ENCODE results near the gene MEPE.

The MEPE gene, protein sequence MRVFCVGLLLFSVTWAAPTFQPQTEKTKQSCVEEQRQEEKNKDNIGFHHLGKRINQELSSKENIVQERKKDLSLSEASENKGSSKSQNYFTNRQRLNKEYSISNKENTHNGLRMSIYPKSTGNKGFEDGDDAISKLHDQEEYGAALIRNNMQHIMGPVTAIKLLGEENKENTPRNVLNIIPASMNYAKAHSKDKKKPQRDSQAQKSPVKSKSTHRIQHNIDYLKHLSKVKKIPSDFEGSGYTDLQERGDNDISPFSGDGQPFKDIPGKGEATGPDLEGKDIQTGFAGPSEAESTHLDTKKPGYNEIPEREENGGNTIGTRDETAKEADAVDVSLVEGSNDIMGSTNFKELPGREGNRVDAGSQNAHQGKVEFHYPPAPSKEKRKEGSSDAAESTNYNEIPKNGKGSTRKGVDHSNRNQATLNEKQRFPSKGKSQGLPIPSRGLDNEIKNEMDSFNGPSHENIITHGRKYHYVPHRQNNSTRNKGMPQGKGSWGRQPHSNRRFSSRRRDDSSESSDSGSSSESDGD

DNA sequence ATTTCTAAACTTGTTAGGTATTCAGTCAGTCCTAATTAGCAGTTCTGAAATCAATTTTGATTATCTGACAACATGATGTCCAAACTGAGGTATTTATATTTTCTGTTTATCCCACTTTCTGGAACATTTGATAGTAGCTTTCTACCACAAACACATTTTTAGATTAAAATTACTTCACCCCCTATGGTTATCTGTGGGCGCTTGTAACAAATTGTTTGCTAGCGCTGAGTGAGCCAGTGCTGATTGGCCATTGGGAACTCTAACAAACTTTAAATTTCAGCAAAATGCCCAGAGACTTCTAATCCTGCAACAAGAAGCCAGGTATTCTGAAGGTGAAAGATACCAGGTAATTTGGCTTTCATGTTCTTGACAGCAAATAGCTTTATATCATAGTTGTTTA is at the start of gene MEPE:
MEPE (plus strand) TSS at position 301 of the 400 bp plus-strand sequence. CDS start 1,746 bp downstream, outside the sequence.
- no peak for DNase-seq (ENCODE audit: low read depth)

DNA sequence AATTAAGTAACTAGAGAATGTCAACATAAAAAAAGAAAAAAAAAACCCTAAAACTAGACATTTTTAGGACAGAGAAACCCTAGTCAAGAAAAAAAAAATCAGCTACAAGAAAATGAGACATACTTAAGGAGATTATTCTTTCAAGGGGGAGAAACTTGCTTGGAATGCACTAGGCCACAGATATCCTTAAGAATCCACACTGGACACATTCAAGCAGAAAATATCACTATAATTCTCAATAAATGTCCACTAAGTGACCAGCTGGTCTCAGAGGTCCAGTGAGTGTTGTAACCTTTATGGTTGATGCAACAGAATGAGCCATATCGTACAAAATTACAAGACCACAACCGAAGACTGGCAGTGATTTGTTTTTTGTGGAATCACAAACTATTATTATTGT is 49.0 kb upstream of the MEPE start:
- no peak for DNase-seq (ENCODE audit: low read depth)

DNA sequence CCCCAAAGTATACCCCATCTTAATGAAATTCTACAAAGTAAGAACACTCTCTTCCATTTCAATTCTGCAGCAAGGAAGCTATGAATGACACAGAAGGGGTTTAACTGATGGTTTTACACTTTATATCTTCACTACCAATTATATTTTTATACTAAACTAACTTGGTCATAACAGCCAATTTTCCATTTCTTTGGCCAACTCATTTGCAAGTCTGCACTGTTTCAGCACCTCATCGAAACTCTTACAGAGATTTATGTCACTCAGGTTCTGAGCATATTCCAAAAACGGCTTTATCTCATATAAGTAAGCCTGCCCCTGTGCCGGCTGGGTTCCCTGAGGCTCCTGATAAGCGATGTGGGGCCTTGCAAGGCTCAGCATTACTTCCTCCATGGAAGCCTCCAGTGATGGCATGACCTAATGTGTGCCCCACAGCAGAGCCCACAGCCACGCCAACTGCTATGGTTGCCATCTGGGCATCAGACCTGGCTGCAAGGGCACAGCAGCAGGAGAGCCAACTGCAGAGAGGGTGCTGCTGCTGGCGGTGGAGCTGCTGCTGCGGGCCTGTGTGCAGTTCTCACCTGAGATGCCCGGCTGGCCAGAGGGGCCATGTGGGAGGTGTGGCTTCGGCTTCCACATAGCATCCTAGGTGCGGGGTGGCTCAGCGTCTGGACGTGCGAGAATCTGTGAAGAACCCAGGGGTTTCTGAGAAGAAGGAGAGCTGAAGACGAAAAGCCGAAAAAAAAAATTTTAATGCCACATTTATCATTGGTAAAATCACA is 46.8 kb upstream of the MEPE start:
- DNase-seq (ENCODE audit: low read depth), result no peak

DNA sequence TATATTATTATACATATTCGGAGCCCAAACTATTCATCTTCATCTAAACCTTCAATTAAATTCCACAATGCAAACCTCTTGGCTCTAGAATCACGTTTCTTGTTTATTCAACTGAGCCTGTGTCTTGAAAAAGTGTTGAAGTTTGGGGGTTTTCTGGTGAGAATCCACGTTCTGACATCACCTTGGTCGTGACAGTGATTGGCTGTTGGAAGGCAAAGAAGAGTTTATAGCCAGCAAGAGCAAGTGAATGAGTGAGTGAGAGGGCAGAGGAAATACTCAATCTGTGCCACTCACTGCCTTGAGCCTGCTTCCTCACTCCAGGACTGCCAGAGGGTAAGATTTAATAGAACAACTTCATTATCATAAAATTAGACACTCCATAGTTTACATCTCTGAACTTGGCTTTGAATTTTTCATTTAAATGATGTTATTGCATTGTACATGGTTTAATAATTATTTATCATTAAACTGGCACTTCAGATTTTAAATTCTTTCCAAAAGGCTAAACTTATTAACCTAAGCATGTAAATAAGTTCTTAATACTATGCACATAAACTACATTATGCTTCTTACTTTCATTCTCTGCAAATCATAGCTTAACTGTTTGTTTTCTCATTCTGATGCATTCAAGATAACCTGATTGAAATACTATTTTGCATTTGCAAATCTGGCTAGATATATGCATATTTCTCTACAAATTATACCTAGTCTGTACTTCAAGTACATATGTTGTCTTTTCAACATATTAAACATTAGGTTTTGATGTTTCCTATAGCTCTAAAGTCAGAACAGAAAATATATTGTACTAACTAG is 33.3 kb upstream of the MEPE start, which contains the start of gene IBSP:
IBSP (plus strand) TSS at position 254 of the 813 bp plus-strand sequence. CDS start 2,808 bp downstream, outside the sequence.
- no peak for DNase-seq (ENCODE audit: low read depth)

DNA sequence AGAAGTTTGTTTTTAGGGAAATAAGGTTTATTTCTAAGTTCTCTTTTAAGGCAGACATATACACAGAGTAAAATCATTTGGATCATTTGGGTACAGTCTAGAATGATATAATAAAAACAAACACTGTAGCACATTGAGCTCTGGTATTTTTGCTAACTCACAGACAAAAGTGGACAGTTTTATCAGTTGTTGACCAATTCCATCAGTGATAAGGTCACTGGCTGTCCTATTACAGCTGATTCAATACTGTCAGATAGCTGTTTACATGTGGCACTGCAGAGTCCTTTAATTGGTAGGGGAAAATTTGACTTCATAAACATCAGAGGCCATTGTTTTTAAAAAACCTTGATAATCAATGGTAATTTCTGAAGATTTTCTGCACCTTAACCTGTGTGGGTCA is 29.9 kb upstream of the MEPE start:
- DNase-seq (ENCODE audit: low read depth), result no peak

DNA sequence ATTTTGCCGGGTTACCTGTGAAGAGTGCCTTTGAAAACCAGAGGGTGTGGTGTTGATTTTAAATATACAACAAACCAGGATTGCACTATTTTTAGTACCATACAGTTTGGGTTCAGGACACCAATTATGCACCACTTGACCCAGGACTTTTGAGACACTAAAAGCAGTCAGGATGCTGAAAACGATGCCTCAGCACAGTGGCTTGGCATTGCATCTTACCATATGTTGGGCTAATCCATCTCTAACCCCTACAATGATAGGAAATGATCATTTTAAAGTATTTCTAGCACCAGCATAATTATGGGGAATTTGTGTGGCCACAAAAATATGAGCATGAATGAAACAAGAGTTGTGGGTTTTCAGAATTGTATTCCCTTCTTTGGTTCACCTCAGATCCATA is 29.3 kb upstream of the MEPE start:
- DNase-seq (ENCODE audit: low read depth), result no peak

DNA sequence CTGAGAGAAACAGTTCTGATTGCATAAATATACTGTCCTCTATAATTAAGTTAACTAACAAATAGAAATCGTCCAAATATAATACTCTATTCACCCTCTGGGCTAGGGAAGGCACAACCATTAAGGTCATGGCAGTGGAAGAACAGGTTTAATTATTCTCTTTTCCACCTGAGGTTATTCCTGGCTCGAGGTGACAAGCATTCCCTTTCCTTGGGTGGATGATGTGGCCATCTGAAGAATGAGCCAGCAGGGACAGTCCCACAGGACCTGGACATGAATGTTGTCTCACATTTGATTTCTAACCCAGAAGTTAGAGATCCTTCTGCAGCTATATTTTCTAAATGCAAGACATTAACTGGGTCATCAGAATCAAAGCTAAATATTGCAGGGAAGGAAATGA is 27.9 kb upstream of the MEPE start:
- DNase-seq (ENCODE audit: low read depth), result no peak

DNA sequence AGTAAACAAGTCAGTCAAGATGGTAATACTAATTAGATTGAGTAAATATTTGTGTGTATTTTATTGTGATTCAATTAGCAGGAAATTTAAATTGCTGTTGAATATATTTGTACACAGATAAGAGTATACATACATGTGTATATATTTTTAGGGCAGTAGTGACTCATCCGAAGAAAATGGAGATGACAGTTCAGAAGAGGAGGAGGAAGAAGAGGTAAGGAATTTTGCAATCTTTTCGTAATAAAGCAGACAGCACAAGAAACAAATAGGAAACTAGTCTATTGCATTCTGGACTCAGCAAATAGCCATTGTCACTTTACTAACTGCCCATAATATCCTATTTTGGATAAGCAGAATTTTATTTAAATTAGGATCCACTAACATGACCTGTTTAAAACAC is 26.8 kb upstream of the MEPE start:
- no peak for DNase-seq (ENCODE audit: low read depth)

DNA sequence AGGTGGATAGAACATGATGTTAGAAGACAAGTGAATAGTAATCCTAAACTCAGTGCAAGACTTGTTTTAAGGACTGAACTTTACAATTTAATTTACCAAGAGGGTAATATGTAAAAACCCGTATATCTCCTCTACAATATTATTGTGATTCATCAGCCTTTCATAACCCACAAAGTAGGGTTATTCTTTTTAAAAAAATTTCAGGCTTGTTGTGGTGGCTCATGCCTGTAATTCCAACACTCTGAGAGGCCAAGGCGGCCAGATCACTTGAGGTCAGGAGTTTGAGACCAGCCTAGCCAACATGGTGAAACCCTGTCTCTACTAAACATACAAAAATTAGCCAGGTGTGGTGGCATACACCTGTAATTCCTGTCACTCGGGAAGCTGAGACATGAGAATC is 26.2 kb upstream of the MEPE start:
- no peak for DNase-seq (ENCODE audit: low read depth)

DNA sequence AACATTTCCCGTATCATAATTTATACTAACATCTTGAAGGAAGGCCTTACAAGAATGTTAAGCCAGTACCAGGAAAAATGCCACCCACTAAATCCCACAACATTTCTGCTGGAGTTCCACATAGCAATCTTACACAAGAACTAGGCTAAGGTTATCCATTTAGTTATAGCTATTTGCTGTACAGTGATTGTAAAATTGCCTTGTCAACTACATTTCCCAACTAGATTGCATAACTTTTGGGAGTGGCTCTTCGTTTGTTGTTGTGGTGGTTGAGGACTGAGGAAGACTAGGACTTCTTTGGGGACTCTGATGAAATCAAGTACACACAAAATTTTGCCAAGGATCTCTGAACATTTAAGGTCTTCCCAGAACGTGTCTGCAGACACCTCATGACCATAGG is 25.4 kb upstream of the MEPE start:
- no peak for DNase-seq (ENCODE audit: low read depth)

DNA sequence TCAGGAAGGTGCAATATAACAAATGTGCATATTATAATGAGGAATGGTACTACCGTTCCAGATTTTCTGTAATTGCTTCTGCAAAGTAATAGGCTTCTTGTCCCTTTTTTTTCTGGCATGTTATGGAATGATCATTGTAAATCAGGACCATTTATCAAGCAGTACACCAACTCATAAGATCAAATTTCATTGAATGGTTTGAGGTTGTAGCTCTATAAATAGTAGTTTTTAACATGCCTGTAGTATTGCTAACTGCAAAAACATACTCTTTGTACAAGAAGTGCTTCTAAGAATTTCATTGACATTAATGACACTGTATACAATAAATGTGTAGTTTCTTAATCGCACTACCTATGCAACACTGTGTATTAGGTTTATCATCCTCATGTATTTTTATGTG is 20.8 kb upstream of the MEPE start:
- DNase-seq (ENCODE audit: low read depth), result no peak

DNA sequence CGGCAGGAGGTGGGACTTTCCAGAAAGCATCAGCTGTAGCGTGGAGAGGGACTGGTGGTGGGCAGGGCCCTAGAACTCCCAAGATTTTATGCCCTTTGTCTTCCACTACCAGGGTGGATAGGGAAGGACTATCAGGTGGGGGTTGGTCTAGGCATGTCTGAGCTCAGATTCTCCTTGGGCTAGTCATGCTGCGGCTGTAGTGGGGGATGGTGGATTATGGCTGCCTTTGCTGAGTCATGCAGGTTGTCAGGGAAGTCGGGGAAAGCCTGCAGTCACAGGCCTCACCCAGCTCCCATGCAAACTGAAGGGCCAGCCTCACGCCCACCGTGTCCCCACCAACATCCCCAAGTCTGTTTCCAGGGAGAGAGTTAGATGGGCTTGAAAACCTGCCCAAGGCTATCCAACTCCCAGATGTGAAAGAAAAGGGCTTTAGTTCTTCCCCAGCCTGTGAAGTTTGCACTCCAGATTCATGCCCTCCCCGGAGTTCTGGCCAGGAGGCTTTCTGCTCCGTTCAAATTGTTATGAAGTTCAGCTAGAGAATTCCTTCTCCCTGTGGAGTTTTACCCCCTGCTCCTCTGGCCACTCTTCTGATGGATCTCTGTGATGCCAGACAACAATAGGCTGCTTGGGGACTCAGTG is 13.4 kb upstream of the MEPE start:
- no peak for DNase-seq (ENCODE audit: low read depth)

DNA sequence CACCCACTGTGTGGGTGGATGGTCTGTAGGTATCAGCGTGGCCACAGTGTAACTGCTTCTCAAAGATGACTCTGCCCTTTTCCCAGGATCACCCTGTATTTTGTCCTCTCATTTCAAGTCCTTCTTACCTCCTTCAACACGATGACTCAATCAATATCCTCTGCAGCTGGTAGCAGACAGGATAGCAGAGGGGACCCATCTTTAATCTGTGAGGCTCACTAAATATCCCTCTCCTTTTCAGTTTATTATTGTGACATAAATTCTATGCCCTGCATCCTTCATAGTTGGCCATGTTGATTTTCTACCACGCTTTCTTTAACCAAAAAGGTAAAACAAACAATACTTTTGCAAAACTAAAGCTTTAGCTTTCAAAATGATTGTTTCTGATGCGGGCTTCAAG is 9.6 kb upstream of the MEPE start:
- DNase-seq (ENCODE audit: low read depth), result no peak

DNA sequence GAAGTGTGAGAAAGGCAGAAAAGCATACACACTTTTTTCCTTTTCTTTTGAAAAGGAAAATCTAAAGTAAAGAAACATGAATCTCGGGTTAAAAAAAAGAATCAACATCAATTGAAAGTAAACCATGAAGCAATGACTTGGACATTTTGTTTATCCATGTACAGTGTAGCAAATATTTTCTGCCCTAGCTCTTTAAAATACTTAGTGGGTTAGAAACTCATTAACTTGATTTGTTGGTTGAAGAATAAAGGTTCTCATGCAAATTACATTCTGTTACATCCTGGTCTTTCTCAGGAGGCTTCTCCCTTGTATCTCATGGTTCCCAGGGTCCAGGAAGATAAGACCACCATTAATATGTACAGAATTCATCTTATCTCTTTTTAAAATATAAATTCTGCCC is 9.0 kb upstream of the MEPE start:
- DNase-seq (ENCODE audit: low read depth), result no peak

DNA sequence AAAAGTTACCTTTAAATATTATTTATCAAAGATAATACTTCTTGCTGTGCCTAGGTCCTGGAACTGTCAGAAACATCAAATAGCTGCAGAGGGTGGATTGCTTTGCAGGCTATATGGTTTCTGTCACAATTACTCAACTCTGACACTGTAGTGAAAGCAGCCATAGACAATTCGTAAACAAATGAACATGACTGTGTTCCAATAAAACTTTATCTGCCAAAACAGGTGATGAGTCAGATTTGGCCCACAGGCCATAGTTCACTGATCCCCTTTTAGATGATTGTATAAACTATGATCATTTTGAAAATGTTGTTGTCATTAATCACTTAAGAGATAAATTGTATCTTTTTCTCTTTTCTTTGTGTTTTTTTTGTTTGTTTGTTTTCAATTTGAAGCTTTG is 8.4 kb upstream of the MEPE start:
- no peak for DNase-seq (ENCODE audit: low read depth)

DNA sequence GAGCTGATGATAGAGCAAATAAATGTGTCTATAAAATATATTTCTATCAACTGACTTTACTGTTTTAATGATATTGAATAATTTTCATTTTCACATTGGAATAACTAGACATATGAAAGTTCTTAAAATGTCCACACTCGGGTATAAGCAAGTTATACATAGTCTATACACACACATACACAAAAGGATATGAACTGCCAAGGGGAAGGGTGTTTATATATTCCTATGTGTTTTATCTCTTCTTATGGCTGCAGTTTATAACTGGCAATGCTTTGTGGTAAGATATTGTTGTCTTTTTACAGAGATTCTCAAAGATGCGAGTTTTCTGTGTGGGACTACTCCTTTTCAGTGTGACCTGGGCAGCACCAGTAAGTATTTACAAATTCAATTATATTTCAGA is 1.6 kb downstream of the MEPE start:
- DNase-seq (ENCODE audit: low read depth), result no peak

DNA sequence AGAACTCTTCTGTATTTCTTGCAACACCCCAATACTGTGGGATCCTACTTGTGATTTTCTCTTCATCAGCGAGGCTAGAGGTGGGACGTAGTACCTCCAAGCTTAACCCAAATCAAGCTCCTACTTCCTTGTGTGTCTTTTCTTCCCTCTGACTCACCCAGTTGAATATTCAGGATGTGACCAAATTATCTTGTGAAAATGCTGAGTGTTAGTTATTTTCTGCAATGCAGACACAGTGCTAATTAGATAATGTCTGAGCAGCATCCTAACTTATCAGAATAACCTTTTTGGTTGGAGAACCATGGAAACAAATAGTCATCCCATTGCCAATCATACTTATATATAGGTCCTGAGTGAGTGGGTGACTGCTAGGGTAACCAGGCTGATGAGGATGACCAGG is 2.4 kb downstream of the MEPE start:
- DNase-seq (ENCODE audit: low read depth), result no peak

DNA sequence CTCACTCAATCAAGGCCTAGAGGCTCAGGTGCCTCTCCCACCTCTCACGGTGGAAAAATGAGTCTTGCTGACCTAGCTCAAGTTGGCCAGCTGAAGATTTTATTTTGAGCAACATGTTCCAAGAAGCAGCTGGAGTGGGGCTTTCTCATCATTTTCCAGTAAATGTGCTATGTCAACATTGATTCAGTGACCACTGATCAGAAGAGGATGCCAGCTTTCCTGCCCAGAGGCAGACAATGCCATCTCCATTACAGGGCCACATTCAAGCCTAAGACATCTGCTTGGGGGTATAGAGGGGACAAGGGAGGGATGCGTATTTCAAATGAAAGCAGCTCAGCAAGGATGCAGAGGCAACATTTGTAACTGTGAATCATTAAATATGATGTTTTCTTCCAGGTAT is 3.0 kb downstream of the MEPE start:
- DNase-seq (ENCODE audit: low read depth), result no peak

DNA sequence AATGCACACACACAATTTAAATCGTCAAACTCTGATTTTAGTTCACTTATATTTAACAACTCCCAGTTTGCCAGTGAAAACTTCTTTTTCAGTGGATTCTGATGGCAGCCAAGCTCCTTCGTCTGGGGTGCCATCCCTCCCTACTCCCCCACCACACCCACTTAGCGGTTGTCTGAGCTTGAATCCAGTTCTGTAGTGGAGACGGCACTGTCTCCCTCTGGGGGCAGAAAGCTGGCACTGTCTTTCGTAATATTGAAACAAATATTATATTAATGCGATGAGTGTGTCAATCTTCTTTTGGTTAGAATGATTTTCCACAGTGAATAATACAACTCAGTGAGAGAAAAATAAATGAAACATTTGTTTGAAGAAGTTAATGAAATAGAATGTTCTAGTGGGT is 5.4 kb downstream of the MEPE start:
- no peak for DNase-seq (ENCODE audit: low read depth)

DNA sequence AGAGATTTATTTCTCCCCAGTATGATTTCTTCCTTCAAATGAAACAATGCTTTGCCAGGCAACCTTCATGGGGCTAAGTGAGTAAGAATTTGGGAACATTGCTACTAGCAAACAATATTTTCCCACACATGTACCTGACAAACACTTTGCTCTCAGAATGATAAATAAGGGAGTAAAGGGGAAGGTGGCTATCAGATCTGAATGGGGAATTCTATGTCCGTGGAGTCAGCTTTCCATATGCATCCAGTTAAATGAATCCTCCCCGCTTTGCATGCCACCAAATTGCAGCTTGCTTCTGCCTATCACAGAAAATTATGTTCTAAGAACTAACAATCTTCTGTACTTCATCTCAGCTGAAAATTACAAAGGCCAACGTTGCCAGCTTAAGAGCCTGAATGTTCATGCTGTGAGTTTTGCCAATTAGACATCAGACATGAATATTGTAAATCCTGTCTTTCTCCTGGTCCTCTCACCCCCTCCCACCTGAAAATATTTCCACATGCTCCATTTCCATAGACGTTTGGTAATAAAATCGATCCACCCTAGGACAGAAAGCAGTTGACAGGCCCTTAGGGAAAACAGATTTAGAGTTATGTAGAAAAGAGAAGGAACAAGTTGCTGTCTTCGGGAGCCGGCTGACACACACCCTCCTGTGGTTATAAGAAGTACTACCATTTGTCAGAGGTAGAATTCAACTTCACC is 6.3 kb downstream of the MEPE start:
- DNase-seq (ENCODE audit: low read depth), result no peak

DNA sequence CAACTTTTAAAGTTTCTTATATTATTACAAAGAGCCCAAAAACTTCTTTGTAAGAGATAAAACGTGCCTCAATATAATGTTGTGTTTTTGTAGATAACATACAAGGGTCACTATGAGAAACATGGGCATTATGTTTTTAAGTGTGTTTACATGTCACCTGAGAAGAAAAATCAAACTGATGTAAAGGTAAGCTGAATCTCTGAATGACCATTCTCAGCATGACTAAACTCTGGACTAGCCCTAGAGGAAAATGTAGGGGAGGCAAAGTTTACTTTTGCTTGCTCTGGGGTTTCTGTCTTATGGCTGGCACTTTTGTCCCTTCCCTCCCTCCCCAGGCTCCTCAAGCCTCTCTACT is 6.8 kb downstream of the MEPE start:
- DNase-seq (ENCODE audit: low read depth), result no peak

Data from stimulated activated CD8-positive, alpha-beta memory T cell treated with anti-CD3 and anti-CD28 coated beads, Interleukin-12 subunit alpha, Interleukin-12 subunit beta, amount 100 ng/mL, for 1 hour (primary cell).